ENCODE results near the gene SMO.
A peak's percentile ranks its signal among the peaks of the same experiment; 100 is the strongest.
"Not testable (repeated sequence)": the region's sequence is repeated elsewhere in the genome, so short reads cannot be mapped to it uniquely, and the experiment has no call there.

The SMO gene

GRCh38 chr7:129209067-129209926 lies 20.9 kb downstream of the SMO start:
- DNase-seq (ENCODE audit: low read depth in 2 of 2) = no peak

DNA sequence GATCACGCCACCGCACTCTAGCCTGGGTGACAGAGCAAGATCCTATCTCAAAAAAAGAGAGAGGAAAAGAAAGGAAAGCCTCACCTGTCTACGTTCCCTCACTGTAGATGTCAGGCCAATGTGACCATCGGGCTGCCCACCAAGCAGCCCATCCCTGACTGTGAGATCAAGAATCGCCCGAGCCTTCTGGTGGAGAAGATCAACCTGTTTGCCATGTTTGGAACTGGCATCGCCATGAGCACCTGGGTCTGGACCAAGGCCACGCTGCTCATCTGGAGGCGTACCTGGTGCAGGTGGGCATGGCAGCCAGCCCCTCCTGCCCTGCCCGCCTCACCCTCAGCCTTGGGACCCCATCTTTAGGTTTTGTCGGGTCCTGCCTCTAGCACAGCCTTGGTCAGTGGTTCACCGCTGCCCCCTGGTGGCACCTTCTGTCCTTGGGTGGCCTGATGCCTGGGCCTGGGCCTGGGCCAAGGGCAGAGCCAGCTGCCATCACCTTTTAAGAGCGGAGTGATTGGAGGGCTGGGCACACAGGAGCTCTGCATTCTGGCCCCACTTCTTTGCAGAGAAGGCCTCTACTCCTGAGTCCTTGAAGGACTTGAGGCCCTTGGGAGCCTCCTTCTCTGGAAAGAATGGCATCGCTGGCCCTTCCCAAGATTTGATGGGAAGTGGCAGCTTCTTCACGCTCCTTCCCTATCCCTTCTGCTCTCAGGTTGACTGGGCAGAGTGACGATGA lies 22.0 kb downstream of the SMO start:
- DNase-seq (ENCODE audit: low read depth in 2 of 2) = no peak

DNA sequence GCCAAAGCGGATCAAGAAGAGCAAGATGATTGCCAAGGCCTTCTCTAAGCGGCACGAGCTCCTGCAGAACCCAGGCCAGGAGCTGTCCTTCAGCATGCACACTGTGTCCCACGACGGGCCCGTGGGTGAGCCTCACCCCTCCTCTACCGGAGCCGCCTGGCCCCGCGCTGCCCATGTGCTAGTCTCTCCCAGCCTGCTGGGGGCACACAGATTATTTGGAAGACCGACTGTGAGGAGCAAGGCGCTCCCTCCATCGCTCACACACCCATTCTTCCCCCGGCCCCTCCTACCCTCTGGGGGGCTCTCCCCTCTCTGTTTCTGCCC lies 22.5 kb downstream of the SMO start:
- no peak for DNase-seq (ENCODE audit: low read depth in 2 of 2)

GRCh38 chr7:129212126-129212525 lies 23.7 kb downstream of the SMO start:
- no peak for DNase-seq (ENCODE audit: low read depth in 2 of 2)

DNA sequence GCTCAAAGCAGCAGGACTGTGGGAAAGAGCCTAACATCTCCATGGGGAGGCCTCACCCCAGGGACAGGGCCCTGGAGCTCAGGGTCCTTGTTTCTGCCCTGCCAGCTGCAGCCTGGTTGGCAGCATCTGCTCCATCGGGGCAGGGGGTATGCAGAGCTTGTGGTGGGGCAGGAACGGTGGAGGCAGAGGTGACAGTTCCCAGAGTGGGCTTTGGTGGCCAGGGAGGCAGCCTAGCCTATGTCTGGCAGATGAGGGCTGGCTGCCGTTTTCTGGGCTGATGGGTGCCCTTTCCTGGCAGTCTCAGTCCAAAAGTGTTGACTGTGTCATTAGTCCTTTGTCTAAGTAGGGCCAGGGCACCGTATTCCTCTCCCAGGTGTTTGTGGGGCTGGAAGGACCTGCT lies 24.2 kb downstream of the SMO start:
- no peak for DNase-seq (ENCODE audit: low read depth in 2 of 2)

DNA sequence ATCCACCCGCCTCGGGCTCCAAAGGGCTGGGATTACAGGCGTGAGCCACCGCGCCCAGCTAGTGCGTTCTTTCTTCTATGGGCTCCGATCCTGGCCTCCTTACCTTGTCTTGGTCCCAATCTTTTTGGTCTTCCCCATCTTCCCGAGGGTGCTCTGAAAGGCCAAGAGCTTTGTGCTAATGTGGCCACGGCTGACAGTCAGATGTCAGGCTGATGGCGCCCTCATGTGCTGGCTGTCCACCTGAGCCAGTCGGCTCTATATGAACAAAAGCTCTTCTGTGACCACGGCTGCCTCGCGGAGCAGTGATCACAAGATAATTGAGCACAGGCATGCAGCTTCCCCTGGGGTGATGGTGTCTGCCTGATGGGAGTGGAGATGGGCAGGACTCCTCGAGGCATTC lies 25.4 kb downstream of the SMO start:
- DNase-seq (ENCODE audit: low read depth in 2 of 2) = no peak

GRCh38 chr7:129215691-129216090 lies 27.3 kb downstream of the SMO start:
- DNase-seq (ENCODE audit: low read depth in 2 of 2) = not testable (repeated sequence)

DNA sequence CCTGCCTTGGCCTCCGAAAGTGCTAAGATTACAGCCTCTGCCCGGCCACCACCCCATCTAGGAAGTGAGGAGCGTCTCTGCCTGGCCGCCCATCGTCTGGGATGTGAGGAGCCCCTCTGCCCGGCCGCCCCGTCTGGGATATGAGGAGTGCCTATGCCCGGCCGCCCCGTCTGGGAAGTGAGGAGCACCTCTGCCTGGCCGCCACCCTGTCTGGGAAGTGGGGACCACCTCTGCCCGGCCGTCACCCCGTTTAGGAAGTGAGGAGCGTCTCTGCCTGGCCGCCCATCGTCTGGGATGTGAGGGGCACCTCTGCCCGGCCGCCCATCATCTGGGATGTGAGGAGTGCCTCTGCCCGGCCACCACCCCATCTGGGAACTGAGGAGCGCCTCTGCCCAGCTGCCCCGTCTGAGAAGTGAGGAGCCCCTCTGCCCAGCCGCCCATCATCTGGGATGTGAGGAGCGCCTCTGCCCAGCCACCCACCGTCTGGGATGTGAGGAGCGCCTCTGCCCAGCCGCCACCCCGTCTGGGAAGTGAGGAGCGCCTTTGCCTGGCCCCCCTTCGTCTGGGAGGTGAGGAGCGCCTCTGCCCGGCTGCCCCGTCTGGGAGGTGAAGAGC lies 27.8 kb downstream of the SMO start:
- DNase-seq (ENCODE audit: low read depth in 2 of 2) = not testable (repeated sequence)

DNA sequence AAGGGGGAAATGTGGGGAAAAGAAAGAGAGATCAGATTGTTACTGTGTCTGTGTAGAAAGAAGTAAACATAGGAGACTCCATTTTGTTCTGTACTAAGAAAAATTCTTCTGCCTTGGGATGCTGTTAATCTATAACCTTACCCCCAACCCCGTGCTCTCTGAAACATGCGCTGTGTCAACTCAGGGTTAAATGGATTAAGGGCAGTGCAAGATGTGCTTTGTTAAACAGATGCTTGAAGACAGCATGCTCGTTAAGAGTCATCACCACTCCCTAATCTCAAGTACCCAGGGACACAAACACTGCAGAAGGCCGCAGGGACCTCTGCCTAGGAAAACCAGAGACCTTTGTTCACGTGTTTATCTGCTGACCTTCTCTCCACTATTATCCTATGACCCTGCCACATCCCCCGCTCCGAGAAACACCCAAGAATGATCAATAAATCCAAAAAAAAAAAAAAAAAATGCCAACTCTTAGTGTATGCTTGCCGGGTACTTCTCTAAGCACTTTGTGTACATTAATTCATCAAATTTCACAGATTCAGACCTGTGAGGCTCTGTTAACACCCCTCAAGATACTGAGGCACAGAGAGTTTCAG lies 28.5 kb downstream of the SMO start:
- not testable (repeated sequence) for DNase-seq (ENCODE audit: low read depth in 2 of 2)

- peak; percentile 56 to 57 for DNase-seq (ENCODE audit: low read depth in 2 of 2)
Observed at GRCh38 chr7:129218514-129219062, 30.2 kb downstream of the SMO start.

DNA sequence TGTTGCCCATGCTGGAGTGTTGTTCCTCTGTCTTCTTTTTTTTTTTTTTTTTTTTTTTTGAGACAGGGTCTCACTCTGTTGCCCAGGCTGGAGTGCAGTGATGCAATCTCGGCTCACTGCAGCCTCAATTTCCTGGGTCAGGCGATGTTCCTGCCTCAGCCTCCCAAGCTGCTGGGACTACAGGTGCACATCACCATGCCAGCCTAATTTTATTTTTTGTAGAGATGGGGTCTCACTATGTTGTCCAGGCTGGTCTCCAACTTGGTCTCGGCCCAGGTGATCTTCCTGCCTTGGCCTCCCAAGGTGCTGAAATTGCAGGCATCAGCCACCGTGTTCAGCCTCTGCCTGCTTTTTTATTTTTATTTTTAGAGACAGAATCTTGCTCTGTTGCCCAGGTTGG lies 30.7 kb downstream of the SMO start:
- DNase-seq (ENCODE audit: low read depth in 2 of 2) = not testable (repeated sequence)

DNA sequence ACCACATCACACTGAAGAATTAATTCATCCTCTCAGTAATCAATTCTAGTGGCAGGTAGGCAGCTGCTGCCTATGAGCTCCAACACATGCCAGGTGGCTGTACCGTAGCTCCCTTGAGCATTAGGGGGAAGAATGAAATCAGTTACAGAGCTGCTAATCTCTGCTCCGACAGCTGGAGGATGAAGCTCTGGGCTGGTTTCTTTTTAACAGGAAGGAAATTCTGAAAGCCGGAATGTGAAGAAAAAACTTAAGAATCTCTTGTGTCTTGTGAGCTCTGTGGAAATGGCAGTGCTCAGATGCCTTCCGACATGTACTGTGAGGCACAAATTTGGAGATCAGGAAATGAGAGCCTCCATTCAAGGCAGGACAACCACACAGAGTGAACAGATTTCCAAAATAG lies 33.6 kb downstream of the SMO start:
- DNase-seq (ENCODE audit: low read depth in 2 of 2) = no peak

DNA sequence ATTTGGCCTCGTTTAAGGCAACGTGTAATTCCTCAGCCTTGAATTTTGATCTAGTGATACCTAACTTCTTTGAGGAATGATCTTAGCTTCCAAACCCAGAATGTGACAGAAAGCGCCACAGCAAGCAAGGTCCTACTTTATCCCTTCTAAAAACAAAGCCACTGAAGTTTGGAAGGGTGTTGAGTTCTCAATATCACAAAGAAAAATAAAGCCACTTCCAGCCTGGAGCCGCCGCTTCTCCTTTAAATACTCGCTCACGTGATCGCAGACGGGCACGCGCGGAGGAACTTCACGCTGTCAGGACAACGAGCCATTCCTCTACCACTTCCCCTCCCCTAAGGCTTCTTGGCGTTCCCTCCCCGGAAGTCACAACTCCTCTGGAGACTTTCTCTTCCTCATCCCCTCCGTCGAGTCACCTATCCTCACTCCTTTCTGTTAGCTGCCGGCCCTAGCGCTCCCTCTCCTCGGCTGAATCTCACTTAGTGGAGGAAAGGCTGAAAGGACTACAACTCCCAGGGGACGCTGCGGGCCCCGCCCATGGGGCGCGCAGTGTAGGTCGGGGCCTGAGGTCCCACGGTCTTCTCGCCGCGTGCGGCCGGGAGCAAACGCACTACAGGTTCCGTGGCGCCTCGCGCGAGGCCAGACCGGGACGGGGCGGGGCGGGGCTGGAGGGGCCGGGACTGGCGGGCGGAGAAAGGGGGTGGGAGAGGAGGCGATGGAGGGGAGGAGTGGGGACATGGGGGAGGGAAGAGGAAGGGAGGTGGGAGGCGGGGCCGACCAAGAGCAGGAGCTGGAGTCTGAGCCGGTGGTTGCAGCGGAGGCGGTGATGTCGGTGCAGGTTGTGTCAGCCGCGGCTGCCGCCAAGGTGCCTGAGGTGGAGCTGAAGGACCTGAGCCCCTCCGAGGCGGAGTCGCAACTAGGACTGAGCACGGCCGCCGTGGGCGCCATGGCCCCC lies 36.1 kb downstream of the SMO start, which contains the start of gene AHCYL2:
Gene AHCYL2 (plus strand): TSS at position 780 of the 955 bp plus-strand sequence.
- DNase-seq (ENCODE audit: low read depth in 2 of 2) = peak; percentile 95 to 96

DNA sequence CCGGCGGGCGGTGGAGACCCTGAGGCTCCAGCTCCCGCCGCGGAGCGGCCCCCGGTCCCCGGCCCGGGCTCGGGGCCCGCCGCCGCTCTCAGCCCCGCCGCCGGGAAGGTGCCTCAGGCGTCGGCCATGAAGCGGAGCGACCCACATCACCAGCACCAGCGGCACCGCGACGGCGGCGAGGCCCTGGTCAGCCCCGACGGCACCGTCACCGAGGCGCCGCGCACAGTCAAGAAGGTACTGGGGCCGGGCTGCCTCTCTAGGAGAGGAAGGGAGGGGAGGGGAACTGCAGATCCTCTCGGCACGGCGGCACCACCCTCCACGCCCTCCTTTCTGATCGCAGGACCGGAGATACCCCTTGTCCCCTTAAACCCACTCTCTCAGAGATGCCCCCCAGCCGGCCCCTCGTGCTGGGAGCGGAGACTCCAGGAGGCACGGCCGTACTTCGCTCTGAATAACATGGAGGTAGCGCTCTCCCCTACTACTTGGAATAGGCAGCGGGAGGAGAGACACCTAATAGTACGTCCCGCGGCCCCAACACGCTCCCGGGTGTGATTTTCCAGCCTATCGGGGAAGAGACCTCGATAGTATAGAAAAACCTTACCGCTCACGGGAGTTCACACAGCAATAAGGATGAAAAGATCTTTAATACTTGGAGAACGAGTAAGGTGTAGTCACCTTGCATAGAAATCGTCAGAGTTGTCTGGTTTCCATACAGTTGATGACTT lies 36.9 kb downstream of the SMO start:
- DNase-seq (ENCODE audit: low read depth in 2 of 2) = no peak

GRCh38 chr7:129225931-129226572 lies 37.6 kb downstream of the SMO start:
- DNase-seq (ENCODE audit: low read depth in 2 of 2) = no peak

- no peak for DNase-seq (ENCODE audit: low read depth in 2 of 2)
Observed at GRCh38 chr7:129227646-129228578, 39.5 kb downstream of the SMO start.

GRCh38 chr7:129228633-129229032 lies 40.2 kb downstream of the SMO start:
- no peak for DNase-seq (ENCODE audit: low read depth in 2 of 2)

GRCh38 chr7:129231666-129232065 lies 43.2 kb downstream of the SMO start:
- DNase-seq (ENCODE audit: low read depth in 2 of 2) = no peak

- DNase-seq (ENCODE audit: low read depth in 2 of 2) = no peak
Observed at GRCh38 chr7:129238546-129238945, 50.1 kb downstream of the SMO start.
